HCT116 (cell line): ENCODE results near the gene SLC29A1. TPM values are rescaled to one million over a fixed set of nuclear protein-coding genes. Genes with fewer than 3 reads are reported as not detected.
A peak's percentile ranks its signal among the peaks of the same experiment; 100 is the strongest.

Experiments
- ATAC-seq: fragments of 200-7000 bp; cut with Tn5 transposase; 2 replicates; pipeline ENCODE4 v1.9.1; 2020; ENCODE audit warnings: mild to moderate bottlenecking, moderate library complexity
- BruUV-seq: library from RNA; stranded (reverse); fragments of 400-500 nt; replicated peaks from 2 replicates; lab custom pipeline; 2021; lab: Mats Ljungman, UMichigan
- CTCF ChIA-PET: fragments of 300-600 bp; sonication (Branson Sonifier 250); formaldehyde crosslinking; loops from one replicate; lab custom pipeline; 2021; ENCODE audit warnings: antibody characterized with exemption; lab: Charles Lee
- POLR2A ChIA-PET: fragments of 300-600, 350-600 bp; sonication (Branson Sonifier 250); formaldehyde crosslinking; loops from one replicate; lab custom pipeline; 2021; ENCODE audit warnings: antibody characterized with exemption; lab: Charles Lee
- RAD21 ChIA-PET, 2 experiments: fragments of 300-600 bp; sonication (Branson Sonifier 250); formaldehyde crosslinking; loops; one replicate each; lab custom pipeline; 2023; ENCODE audit warnings: low total read pairs in 2 of 2; ENCODE audit not compliant: uncharacterized antibody in 2 of 2, unreplicated experiment in 2 of 2, low non-redundant PET in 1 of 2; lab: Charles Lee
- DNase-seq: peaks from one replicate; pipeline ENCODE4 v3.0.0-alpha.2; 2010; ENCODE audit warnings: low read depth, low spot score
- H2AFZ ChIP-seq: fragments of 200-600 bp; shearing (Covaris generic), sonication (generic); 2 replicates; pipeline ENCODE4 v1.6.1; 2017; ENCODE audit warnings: low read depth, mixed run types, mixed read lengths, antibody characterized with exemption, low read length; ENCODE audit not compliant: poor library complexity, severe bottlenecking
- H3K27ac ChIP-seq: 2 replicates; pipeline ENCODE4 v1.5.1; 2012; ENCODE audit warnings: low read depth, low read length
- H3K27me3 ChIP-seq: fragments of 200-600 bp; sonication (generic); 2 replicates; pipeline ENCODE4 v1.6.1; 2016; ENCODE audit warnings: mixed run types, low read length, mixed read lengths; ENCODE audit not compliant: insufficient read depth
- H3K36me3 ChIP-seq, 2 experiments: fragments of 200-500 bp in 1 of 2; fragments of 200-600 bp in 1 of 2; sonication (Bioruptor generic) in 1 of 2; sonication (generic) in 1 of 2; 2 replicates each; pipeline versions ENCODE4 v1.5.1 to v1.6.1; 2014 to 2016; ENCODE audit warnings: low read length in 2 of 2, inconsistent platforms in 1 of 2, mixed read lengths in 1 of 2, mixed run types in 1 of 2; ENCODE audit not compliant: insufficient read depth in 2 of 2, control insufficient read depth in 1 of 2
- H3K4me1 ChIP-seq, 2 experiments: fragments of 200-600 bp in 1 of 2; sonication (generic) in 1 of 2; 2 replicates each; pipeline versions ENCODE4 v1.5.1 to v1.6.1; 2012 to 2017; ENCODE audit warnings: low read length in 2 of 2, inconsistent platforms in 1 of 2, mild to moderate bottlenecking in 1 of 2, mixed read lengths in 1 of 2, mixed run types in 1 of 2, moderate library complexity in 1 of 2; ENCODE audit not compliant: insufficient read depth in 2 of 2, control insufficient read depth in 1 of 2
- H3K4me2 ChIP-seq: fragments of 200-600 bp; sonication (generic); 2 replicates; pipeline ENCODE4 v1.6.1; 2017; ENCODE audit warnings: mixed run types, low read length, mixed read lengths
- H3K4me3 ChIP-seq, 2 experiments: fragments of 200-600 bp in 1 of 2; sonication (generic) in 1 of 2; replicated peaks in 1 of 2; 2 replicates each; pipeline ENCODE4 v1.5.1; 2011 to 2016; ENCODE audit warnings: low read length in 2 of 2, control low read depth in 1 of 2, low read depth in 1 of 2, mild to moderate bottlenecking in 1 of 2, mixed read lengths in 1 of 2, mixed run types in 1 of 2
- H3K79me2 ChIP-seq: fragments of 200-600 bp; sonication (generic); 2 replicates; pipeline ENCODE4 v1.6.1; 2017; ENCODE audit warnings: mild to moderate bottlenecking, mixed run types, low read length, moderate library complexity, mixed read lengths; ENCODE audit not compliant: insufficient read depth
- H3K9ac ChIP-seq: fragments of 200-600 bp; sonication (generic); 2 replicates; pipeline ENCODE4 v1.6.1; 2016; ENCODE audit warnings: low read length, mixed read lengths
- H3K9me2 ChIP-seq: fragments of 200-600 bp; sonication (generic), shearing (Covaris generic); 2 replicates; pipeline ENCODE4 v1.6.1; 2017; ENCODE audit warnings: mixed run types, mild to moderate bottlenecking, moderate library complexity; ENCODE audit not compliant: insufficient read depth
- H3K9me3 ChIP-seq, 2 experiments: fragments of 200-500 bp in 1 of 2; fragments of 200-600 bp in 1 of 2; sonication (Bioruptor generic) in 1 of 2; sonication (generic) in 1 of 2; 2 replicates each; pipeline ENCODE4 v1.6.1; 2014 to 2017; ENCODE audit warnings: low read length in 2 of 2, mixed read lengths in 2 of 2, inconsistent platforms in 1 of 2, low read depth in 1 of 2, mild to moderate bottlenecking in 1 of 2, mixed run types in 1 of 2, moderate library complexity in 1 of 2; ENCODE audit not compliant: control insufficient read depth in 1 of 2, insufficient read depth in 1 of 2
- H4K20me1 ChIP-seq: fragments of 200-600 bp; sonication (generic), shearing (Covaris generic); 2 replicates; pipeline ENCODE4 v1.6.1; 2017; ENCODE audit warnings: mixed run types, mild to moderate bottlenecking, moderate library complexity; ENCODE audit not compliant: insufficient read depth
- ELF1 ChIP-seq: IDR thresholded peaks from 2 replicates; pipeline ENCODE4 v1.6.1; 2012; ENCODE audit warnings: low read depth, borderline replicate concordance
- EZH2phosphoT487 ChIP-seq: fragments of 200-600 bp; IDR thresholded peaks from 2 replicates; pipeline ENCODE4 v1.6.1; 2018; ENCODE audit warnings: antibody characterized with exemption, borderline replicate concordance
- FOSL1 ChIP-seq: IDR thresholded peaks from 2 replicates; pipeline ENCODE4 v1.6.1; 2012; ENCODE audit warnings: low read depth
- intact Hi-C: fragments of 100-400 bp; cut with micrococcal nuclease; formaldehyde crosslinking; loops from 2 replicates; pipeline ENCODE4 v1.10.0; 2022
- microRNA counts: library from miRNA; unstranded; fragments of <30 nt; microRNA quantifications from one replicate; lab custom pipeline; 2015
- total RNA-seq: library from RNA; stranded (reverse); gene quantifications from one replicate; pipeline ENCODE4 v1.2.1, GENCODE V29; 2021; ENCODE audit not compliant: unreplicated experiment

SLC29A1 gene
- total RNA-seq, 1 experiment from 2014 or later: 67.6 TPM

DNA sequence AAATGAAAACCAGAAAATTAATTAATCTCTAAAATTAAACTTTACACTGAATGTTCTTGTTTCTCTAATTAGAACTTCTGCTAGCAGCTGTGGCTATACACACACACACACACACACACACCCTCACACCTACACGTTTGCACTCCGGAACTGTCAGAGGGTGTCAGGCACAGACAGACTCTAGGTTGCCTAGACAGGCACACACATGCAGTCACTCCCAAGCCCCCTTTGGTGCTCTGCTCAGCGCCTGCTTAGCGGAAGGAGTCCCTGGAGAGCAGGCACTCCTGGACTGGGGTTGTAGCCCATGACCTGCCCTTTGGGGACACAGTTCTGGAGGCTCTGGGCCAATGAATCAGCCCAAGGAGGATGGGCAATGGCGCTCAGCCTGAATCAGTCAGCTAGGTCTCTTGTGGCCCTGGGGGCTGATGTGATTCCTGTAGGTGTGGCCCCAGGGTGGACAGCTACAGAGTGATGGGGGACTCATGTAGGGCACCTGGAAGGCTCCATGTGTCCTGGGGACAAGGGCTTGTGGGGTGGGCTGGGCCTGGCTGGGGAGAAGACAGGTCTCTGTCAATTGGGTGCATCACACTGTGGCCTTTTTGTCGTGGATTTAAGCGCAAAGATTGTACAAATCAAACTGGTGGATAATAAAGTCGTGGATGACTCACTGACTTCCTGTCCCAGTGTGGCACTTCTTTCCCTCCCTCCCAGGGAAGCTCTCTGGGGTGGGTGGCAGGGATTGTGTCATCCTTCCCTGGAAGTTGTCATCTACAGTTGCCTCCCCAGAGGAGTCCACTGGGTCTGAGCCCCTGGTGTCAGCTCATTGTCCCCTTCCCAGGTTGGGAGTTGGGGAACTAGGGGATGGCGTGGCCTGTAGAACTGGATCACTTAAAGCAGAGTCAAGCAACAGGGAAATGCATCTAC, 55.6 kb downstream of the SLC29A1 start:
- H3K4me3 ChIP-seq: no peak overlapping the region
- peaks cover 11% of the 10 kb centered on the region for H3K27me3 ChIP-seq
- no peaks in the 10 kb centered on the region for H4K20me1 ChIP-seq
- no peaks in the 10 kb centered on the region for H3K9me3 ChIP-seq
- intact Hi-C loops: no loop called here
- no peaks in the 10 kb centered on the region for H3K79me2 ChIP-seq
- ChIA-PET CTCF (interaction anchor here (1.3 to 1.4 kb wide), 2 partner anchors 10 to 34 kb away, joined by 4 to 7 read pairs; partner anchors contain the start of gene AARS2), RAD21 (no interaction called here), POLR2A (no interaction called here)
- no TSS peak for BruUV-seq
- no peaks in the 10 kb centered on the region for H3K36me3 ChIP-seq
- H3K27ac ChIP-seq: no peak overlapping the region
- TF ChIP-seq EZH2phosphoT487: no peak
- TF ChIP-seq ELF1: no peak
- peak; percentile 20; the same call in 1 of the 2 replicates for TF ChIP-seq FOSL1
- DNase-seq: no peak
- peaks cover 6 to 12% of the 10 kb centered on the region in 2 experiments for H3K4me1 ChIP-seq
- no peak overlapping the region for H2AFZ ChIP-seq
- H3K9ac ChIP-seq: no peak overlapping the region; the same call in 1 of the 2 replicates
- H3K9me2 ChIP-seq: no peaks in the 10 kb centered on the region
- ATAC-seq: peak; percentile 53
- peak overlapping the region; percentile 59 for H3K4me2 ChIP-seq

MicroRNAs within 50 kb of the gene (microRNA counts, 767-probe panel; counts per million panel counts)
- microRNA hsa-miR-4647 (lab: Ali Mortazavi, UCI): not detected

Other genes starting within 250 kb of the SLC29A1 start
- gene MRPL14, start 96.1 kb upstream of the SLC29A1 start, total RNA-seq: 69.6 TPM
- 58.2 TPM for gene TMEM63B, start 96.0 kb upstream of the SLC29A1 start, total RNA-seq
- not detected for gene CAPN11, start 64.8 kb upstream of the SLC29A1 start, total RNA-seq
- not detected for gene MYMX, start 6.7 kb upstream of the SLC29A1 start, total RNA-seq
- gene HSP90AB1, start 23.5 kb downstream of the SLC29A1 start, total RNA-seq: 2,554 TPM
- gene SLC35B2, start 33.9 kb downstream of the SLC29A1 start, total RNA-seq: 50.5 TPM
- gene NFKBIE, start 42.0 kb downstream of the SLC29A1 start, total RNA-seq: 7.6 TPM
- gene TMEM151B, start 46.9 kb downstream of the SLC29A1 start, total RNA-seq: not detected
- 14.9 TPM for gene AARS2, start 89.8 kb downstream of the SLC29A1 start, total RNA-seq
- not detected for gene SPATS1, start 119.1 kb downstream of the SLC29A1 start, total RNA-seq
- 24.6 TPM for gene CDC5L, start 164.1 kb downstream of the SLC29A1 start, total RNA-seq